Stimulated activated CD4-positive, alpha-beta T cell treated with anti-CD3 and anti-CD28 coated beads, Interleukin-2, amount 100 ng/mL, for 24 hours (primary cell): ENCODE results near the gene OGFR.

Source experiments
- DNase-seq, 2 donors: peaks; one replicate each; pipeline ENCODE4 v3.0.0-alpha.2; 2020

The OGFR gene

GRCh38 chr20:62827311-62828038 is 22.8 kb downstream of the OGFR start:
- no peak for DNase-seq

GRCh38 chr20:62828051-62828450 is 23.4 kb downstream of the OGFR start:
- DNase-seq = no peak

DNA sequence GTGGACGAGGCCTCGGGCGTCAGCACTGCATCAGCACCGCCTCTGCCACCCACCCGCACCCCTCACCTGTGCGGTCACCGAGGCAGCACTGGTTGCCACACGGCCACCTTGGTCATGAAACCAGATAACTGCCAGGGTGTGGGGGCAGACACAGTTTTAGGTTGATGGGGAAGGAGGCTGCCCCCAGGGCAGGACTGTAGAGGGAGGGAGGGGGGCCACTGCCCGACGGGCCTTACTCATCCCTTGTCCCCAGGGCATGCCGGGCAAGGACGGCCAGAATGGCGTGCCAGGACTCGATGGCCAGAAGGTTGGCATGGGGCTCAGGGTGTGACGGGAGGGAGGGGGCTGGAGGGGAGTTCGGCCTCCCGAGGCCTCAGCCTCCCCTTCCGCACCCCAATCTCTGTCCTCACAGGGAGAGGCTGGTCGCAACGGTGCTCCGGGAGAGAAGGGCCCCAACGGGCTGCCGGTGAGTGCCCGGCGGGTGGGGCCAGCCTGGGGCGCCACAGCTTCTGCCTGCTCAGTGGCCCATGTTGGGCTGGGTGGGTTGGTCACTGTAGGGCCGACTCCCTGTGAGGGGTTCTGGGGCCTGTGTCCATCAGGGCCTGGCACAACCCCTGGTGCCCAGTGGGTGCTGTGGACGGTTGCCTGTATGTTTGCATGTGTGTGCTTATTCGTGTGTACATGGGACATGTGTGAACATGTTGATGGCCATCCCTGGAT is 24.0 kb downstream of the OGFR start:
- DNase-seq = no peak

GRCh38 chr20:62829231-62830230 is 24.9 kb downstream of the OGFR start:
- DNase-seq = no peak

- DNase-seq = no peak
Measured at GRCh38 chr20:62830251-62830650, 25.6 kb downstream of the OGFR start.

- no peak for DNase-seq
Measured at GRCh38 chr20:62830821-62831220, 26.2 kb downstream of the OGFR start.

GRCh38 chr20:62831361-62831788 is 26.7 kb downstream of the OGFR start:
- no peak for DNase-seq

GRCh38 chr20:62831854-62832211 is 27.2 kb downstream of the OGFR start:
- DNase-seq = no peak

DNA sequence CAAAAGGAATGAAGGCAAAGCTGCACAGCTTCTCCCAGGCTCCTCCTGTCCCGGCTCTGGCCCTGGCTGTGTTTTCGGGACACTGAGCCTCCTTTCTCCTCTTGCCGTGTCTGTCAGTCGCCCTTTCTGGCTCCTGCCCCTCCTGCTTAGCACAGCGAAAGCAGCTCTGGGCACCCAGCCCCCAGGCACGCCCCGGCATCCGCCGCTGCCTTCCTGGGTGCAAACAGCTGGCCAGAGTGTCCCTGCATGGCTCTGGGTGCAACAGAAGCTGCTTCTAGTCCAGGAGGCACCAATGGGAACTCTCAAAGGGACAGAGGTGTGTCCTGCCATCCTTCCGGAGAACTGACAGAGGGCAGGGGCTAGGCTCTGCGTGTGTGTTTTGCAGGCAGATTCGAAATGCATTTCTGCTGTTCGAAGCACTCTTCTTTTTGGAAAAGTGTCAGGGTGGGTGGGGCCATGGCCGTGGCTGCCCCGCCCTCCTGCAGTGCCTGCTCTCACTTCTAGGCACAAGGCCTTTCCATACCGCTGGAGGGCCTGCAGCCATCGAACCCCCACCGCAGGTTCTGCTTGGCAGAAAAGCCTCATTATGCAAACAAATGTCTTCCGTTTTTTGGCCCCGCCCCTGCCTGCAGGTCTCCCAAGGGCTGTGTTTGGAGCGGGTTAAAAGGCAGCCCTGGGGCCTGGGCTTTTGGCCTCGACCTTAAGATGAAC is 27.7 kb downstream of the OGFR start:
- DNase-seq = peak in 1 of 2 donors; percentile 57

- DNase-seq = no peak
Measured at GRCh38 chr20:62832951-62833391, 28.3 kb downstream of the OGFR start.

- no peak for DNase-seq
Measured at GRCh38 chr20:62834967-62835730, 30.5 kb downstream of the OGFR start.

DNA sequence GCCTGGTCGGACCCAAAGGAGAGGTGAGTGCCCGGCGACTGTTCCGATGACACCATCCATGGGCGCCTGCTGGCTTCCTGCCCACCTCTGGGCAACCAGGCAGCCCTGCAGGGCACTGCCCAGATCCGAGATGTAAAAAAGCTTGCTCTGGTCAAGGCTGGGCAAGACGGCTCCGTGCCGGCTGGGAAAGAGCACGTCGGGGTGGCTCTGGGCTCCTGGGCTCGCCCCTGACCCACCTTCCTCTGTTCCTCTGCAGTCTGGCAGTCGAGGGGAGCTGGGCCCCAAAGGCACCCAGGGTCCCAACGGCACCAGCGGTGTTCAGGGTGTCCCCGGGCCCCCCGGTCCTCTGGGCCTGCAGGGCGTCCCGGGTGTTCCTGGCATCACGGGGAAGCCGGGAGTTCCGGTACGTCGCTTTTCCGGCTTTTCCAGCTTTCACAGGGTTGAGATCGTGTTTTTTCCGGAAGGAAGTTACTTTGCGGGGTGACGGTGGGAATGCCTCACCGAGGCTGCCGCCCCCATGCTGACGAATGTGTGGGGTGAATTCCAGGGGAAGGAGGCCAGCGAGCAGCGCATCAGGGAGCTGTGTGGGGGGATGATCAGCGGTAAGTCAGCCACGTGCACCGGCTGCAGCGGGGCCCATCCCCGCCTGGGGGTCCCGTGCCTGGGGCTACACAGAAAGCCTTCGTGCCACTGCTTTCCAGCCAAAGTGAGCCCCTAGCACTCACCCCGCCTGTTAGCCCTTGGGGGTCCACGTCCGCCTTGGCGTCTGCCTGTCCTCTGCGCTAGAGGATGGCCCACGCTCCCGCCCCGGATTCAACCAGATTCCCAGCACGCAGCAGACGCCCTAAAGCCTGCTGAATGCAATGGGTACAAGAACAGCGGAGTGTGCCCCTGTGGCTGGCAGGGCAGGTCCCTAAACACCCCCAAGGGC is 31.6 kb downstream of the OGFR start:
- no peak for DNase-seq

DNA sequence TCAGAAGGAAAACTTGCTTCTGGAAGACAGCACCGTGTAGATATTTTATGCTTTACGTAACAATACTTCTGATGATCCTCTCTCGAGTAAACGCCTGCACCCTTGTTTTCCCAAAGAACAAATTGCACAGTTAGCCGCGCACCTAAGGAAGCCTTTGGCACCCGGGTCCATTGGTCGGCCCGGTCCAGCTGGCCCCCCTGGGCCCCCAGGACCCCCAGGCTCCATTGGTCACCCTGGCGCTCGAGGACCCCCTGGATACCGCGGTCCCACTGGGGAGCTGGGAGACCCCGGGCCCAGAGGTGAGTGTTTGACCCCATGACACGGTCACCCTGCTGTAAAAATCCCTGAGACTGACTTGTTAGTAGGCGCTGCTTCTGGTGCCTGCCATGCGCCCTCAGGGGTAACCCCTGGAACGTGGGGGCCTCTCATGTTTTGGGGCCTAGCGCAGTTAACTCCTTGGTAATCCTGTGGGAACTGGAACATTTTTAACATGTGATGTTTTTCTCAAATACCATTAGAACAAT is 32.4 kb downstream of the OGFR start:
- no peak for DNase-seq

DNA sequence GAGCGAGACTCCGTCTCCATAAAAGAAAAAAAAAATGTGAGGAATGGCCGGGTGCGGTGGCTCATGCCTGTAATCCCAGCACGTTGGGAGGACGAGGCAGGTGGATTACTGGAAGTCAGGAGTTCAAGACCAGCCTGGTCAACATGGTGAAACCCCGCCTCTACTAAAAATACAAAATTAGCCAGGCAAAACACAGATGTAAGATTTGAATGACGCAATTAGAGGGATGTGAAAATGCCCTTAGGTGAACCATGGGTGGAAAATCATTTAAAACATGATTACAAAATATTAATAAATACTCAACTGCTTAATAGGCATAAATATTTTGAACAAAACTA is 33.1 kb downstream of the OGFR start:
- no peak for DNase-seq

DNA sequence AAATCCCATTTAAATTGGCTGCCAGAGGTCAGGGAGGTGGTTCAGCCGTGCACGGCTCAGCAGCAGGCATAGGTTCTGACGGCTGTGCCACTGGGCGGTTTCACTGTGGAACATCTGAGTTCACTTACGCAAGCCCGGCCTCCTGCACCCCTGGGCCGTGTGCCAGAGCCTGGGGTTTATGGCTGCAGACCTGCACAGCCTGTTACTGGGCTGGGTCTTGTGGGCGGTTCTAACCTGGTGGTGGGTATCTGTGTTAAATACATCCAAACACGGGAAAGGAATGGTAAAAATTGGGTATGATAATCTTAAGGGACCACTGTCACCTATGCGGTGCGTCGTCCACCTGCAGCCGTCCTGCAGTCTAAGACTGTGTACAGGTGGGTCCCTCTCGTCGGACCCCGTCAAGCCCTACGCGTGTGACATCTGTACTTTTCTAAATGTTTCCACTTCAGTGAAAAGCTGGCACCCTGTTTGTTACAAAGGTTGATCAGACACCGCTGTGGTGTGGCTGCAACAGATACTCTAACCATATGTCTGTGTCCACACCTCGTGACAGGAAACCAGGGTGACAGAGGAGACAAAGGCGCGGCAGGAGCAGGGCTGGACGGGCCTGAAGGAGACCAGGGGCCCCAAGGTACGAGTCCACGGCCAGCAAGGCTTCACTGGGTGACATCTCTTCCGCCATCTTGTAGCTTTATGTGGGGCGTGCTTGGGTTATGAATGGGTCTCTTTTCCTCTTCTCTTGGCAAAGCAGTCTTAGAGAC is 33.7 kb downstream of the OGFR start:
- DNase-seq = no peak

DNA sequence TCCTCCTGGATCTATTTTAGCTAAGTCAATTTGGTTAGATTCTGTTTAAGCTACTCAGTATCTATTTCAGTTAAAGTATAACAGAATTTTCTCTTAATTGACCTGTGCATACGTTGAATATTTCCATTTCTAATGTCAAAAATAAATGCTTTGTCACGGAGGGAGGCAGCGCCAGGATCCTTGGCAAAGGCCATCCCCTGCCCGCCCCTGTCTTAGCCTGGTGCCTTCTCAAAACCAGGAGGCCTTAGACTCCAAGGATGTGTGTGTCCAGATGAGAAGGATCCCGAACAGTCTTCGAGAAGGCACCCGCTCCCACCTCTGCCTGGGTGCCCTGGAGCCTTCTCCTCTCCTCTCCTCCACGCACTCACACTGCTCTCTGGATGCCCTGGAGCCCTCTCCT is 34.6 kb downstream of the OGFR start:
- no peak for DNase-seq

DNA sequence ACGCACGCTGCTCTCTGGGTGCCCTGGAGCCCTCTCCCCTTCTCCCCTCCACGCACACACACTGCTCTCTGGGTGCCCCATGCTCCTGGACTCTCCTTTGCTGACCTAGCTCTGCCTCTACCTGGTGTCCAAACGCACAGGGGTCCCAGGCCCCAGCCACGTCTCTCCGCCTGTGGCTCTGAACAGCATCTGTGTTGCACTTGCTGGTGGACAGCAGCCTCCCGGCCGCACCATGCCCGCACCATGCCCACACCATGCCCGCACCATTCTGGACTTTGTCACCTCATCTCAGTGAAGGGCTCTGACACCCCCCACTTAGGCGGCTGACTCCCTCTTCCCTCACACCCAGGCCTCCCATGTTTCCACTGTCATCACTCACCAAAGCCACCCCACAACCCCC is 35.2 kb downstream of the OGFR start:
- DNase-seq = no peak

DNA sequence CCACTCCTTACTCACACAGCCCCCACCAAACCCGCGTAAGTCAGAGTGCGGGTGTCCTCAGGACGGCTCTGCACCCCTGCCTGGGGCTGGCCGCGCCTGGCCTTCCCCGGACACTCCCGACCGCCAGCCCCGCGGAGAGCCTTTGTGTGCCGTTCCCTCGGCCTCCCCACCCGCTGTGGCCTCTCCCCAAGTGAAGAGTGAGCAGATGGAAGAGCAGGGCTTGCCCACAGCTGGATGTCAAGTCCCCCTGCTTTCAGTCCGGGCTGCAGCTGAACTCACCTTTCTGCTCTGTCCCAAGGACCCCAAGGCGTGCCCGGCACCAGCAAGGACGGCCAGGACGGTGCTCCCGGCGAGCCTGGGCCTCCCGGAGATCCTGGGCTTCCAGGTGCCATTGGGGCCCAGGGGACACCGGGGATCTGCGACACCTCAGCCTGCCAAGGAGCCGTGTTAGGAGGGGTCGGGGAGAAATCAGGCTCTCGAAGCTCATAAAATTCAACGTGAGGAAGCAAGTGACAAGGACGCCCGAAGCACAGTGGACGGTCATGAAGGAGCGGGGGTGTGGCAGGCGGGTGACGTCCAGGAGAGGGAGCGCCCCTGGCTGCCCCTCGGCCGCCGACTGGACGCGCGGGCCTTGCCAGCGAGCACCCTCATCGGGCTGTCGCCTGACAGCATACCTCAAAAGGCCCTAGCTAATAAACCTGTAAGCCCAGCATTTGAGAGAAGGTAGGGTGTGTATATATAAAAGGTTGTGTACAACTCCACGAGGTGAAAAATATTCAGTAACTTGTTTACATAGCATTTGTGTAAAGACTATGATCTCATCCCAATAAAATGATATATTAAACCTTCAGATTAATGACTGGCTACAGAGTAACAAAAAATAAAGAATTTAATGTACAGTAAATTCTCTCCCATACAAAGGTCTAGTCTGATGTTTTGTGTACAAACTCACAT is 35.9 kb downstream of the OGFR start:
- no peak for DNase-seq
